GM12874 (cell line): ENCODE measurements around the gene ASAP2.

Experiments
- TF ChIP-seq, protein P1 (sequence below): IDR thresholded peaks from 2 replicates; pipeline ENCODE4 v1.5.1; 2011; ENCODE audit warnings: low read depth, mild to moderate bottlenecking, control low read depth, low read length, moderate library complexity; ENCODE audit not compliant: insufficient read depth

The ASAP2 gene

DNA sequence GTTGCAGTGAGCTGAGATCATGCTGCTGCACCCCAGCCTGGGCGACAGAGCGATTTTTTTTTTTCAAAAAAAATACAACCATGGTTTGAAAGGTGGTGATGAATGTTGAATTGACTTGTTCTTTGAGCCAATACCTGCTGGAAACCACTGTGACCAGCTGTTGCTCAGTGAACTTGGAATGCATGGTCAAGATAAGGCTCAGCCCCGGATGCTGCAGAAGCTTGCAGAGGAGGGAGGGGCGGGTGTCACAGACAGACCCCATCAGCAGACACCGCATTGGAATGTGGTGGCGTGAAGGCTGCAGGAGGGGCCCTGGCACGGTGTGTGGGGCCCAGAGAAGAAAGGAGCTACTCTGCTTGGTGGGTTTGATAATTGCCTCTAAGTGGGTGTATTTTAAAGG, 125.1 kb downstream of the ASAP2 start:
- TF ChIP-seq, protein P1, sequence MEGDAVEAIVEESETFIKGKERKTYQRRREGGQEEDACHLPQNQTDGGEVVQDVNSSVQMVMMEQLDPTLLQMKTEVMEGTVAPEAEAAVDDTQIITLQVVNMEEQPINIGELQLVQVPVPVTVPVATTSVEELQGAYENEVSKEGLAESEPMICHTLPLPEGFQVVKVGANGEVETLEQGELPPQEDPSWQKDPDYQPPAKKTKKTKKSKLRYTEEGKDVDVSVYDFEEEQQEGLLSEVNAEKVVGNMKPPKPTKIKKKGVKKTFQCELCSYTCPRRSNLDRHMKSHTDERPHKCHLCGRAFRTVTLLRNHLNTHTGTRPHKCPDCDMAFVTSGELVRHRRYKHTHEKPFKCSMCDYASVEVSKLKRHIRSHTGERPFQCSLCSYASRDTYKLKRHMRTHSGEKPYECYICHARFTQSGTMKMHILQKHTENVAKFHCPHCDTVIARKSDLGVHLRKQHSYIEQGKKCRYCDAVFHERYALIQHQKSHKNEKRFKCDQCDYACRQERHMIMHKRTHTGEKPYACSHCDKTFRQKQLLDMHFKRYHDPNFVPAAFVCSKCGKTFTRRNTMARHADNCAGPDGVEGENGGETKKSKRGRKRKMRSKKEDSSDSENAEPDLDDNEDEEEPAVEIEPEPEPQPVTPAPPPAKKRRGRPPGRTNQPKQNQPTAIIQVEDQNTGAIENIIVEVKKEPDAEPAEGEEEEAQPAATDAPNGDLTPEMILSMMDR: no peak

DNA sequence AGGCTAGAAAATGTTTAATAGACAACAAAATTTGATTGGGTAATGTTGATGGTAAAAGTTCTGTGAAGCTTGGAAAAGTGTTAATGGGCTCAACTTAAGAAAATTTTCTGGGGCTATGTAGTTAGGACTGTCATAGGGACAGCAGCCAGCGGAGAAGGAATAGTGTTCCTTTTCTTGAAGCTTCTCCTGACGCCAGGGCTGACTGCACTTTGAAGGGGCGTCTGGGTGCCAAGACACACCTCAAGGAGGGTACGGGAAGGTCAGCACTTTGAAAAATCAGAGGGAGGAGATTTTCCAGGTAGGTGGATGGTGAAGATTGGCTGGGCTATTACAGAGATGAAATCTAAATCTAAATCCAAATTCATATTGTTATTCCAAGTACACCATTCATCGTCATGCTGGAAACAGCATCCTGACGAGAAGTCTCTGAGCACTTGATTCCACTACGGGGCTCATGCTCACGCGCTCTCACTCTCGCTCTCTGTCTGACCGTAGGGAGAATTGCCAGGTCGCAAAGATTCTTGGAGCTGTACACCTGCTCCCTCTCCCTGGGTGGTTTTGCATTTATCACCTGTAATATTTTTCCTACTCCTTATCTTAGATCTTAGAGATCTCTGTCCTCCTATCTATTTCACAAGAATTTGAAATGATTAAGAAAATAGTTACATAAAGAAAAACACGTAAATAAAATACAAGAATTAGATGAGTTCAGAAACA, 125.7 kb downstream of the ASAP2 start:
- TF ChIP-seq, protein P1: no peak

DNA sequence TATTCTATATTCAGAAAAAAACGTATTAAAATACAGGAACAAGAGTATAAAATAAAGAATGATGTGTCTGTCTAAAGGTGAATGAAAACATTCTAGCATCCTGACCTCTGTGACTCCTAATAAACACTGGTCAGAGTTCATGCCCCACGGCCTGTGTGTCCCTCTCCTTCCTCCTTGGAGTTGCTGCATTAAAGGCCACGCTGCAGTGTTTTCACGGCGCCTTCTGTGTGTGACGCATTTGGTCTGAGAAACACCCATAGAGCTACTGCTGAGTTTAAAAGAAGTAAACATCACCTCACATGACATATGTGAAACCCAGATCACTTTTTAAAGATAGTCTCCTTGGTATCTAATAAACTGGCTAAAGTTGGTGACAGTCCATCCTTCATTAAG, 126.2 kb downstream of the ASAP2 start:
- TF ChIP-seq, protein P1: no peak

DNA sequence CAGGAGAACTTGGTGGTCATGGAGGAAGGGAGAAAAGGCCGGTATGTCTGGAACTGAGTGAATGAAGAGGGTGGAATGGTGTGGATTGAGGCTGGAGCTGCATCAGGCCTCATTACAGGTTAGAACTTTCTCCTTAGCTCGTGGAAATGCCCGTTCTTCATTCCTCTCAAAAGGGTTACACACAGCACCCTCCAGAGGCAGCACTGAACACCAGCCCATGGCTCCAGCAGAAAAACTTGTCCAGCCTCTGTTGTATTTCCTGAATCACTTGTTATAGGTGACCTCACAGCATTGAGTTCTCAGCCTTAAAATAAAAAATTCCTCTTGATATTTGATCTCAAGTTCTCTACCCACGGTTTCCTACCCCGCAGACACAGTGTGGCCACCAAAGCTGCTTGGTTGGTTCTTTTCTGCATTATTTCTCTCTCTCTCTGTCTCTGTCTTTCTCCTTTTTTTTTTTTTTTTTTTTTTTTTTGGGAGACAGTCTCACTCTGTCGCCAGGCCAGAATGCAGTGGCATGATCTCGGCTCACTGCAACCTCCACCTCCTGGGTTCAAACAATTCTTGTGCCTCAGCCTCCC, 127.1 kb downstream of the ASAP2 start:
- TF ChIP-seq, protein P1: peak; percentile 33; the same call in 1 of the 2 replicates

DNA sequence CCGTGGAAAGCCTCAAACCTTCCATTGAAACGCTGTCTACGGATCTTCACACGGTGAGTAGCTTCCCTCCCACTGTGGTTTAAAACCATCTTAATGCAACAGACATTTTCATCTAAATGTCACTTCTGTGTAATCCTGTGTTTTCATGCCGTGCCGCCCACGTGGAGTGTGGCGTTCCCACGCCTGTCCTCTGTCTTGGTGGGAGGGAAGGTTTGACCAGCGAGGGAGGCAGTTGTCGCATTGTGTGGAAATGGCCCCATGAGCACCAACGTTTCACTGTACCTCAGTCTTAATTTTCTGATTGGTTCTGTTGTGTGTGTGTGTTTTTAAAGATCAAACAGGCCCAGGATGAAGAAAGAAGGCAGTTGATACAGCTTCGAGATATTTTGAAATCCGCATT, 128.1 kb downstream of the ASAP2 start:
- TF ChIP-seq, protein P1: no peak

DNA sequence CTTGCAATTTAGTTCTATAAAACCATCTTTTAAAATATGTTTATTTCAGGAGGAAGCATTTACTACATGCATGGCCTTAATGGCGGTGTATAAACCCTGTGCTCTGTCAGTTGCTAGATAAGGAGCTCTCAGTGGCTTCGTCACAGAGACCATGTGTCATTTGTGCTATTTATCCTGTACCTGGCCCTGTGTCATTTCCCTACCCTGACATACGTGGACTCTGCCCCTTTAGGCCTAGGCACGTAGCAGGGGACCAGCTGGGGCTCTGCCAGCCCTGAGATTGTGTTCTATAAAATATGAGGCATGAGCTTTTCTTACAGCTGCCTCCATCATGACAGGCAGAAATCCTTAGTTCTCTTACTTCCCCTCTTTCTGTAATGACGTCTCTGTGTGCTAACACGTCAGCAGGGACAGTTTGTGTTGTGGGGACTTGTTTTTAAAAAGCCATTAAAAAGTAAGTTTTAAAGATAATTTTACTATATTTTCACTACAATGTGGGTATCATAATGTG, 128.8 kb downstream of the ASAP2 start:
- TF ChIP-seq, protein P1: no peak

DNA sequence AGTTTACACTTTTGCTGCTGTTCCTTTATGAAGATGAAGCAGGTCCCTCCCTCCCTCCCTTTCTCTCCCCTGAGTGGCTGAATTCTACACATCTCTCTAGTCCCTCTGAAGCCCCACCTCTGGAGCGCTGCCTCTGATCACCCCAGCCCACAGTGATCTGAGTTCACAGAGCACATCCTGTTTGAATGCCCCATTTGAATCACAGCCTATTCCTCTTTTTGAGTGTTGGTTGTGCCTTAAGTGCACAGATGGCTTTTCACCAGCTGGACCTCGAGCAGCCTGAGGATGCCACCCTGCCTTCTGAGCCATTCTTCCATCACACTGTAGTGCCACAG, 129.6 kb downstream of the ASAP2 start:
- TF ChIP-seq, protein P1: no peak
